Measurements from ENCODE around the gene NR5A1.

GRCh38 chr9:124468061-124468740, 39.0 kb downstream of the NR5A1 start:
- TF ChIP-seq POLR2A (IDR thresholded peaks at IDR 0.05; ENCODE audit: low read length): no peak
- no peak for TF ChIP-seq GATA1 (IDR thresholded peaks at IDR 0.05; ENCODE audit: low read depth, low read length)

Measured in erythroblast (primary cell).